Measurements from ENCODE around the gene OR10H3.

DNA sequence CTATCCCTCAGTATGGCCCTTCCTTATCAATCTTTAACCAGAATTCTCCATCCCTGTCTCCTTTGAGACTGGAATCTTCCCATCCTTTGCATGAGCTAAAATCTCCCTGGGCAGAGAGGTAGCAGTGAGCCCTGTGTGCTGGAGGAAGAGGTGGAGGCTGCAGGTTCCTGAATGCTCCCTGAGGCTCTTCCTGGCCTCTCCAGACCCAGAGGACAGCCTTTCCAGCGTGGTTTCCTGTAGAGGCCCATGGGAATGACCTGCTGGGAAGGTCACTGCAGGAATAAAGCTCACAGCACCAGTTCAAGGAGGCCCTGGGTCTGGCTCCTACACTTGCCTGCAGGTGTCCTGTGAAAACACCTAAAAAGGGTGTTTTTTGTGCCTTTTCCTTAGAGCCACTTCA, 5.4 kb upstream of the OR10H3 start:
- TF ChIP-seq, protein P1, sequence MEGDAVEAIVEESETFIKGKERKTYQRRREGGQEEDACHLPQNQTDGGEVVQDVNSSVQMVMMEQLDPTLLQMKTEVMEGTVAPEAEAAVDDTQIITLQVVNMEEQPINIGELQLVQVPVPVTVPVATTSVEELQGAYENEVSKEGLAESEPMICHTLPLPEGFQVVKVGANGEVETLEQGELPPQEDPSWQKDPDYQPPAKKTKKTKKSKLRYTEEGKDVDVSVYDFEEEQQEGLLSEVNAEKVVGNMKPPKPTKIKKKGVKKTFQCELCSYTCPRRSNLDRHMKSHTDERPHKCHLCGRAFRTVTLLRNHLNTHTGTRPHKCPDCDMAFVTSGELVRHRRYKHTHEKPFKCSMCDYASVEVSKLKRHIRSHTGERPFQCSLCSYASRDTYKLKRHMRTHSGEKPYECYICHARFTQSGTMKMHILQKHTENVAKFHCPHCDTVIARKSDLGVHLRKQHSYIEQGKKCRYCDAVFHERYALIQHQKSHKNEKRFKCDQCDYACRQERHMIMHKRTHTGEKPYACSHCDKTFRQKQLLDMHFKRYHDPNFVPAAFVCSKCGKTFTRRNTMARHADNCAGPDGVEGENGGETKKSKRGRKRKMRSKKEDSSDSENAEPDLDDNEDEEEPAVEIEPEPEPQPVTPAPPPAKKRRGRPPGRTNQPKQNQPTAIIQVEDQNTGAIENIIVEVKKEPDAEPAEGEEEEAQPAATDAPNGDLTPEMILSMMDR (IDR thresholded peaks at IDR 0.05) = no peak
- TF ChIP-seq POLR2A (IDR thresholded peaks at IDR 0.05) = no peak

Measured in uterus (tissue), 2 donors.